Activated CD4-positive, alpha-beta T cell treated with anti-CD3 and anti-CD28 coated beads, Interleukin-2, amount 10 ng/mL, durations not matched to agents 24 days and 14 days (primary cell): Measurements from ENCODE around the gene PARVB. TPM values are rescaled to one million over a fixed set of nuclear protein-coding genes. Genes with fewer than 3 reads are reported as not detected.
"Not testable (repeated sequence)": the region's sequence is repeated elsewhere in the genome, so short reads cannot be mapped to it uniquely, and the experiment has no call there.

ENCODE experiments used
- DNase-seq: peaks from one replicate; pipeline ENCODE4 v3.0.0; 2022
- H3K27ac Mint-ChIP-seq: one replicate; pipeline ENCODE4 v1.8.0; 2022; ENCODE audit warnings: mild to moderate bottlenecking, mixed read lengths
- H3K27me3 Mint-ChIP-seq: one replicate; pipeline ENCODE4 v1.8.0; 2022; ENCODE audit warnings: mixed read lengths
- H3K36me3 Mint-ChIP-seq: one replicate; pipeline ENCODE4 v1.8.0; 2022; ENCODE audit warnings: low read depth, mild to moderate bottlenecking, mixed read lengths
- H3K4me1 Mint-ChIP-seq: one replicate; pipeline ENCODE4 v1.8.0; 2021; ENCODE audit warnings: mixed read lengths
- H3K4me3 Mint-ChIP-seq: one replicate; pipeline ENCODE4 v1.8.0; 2022; ENCODE audit warnings: mild to moderate bottlenecking, moderate library complexity, mixed read lengths
- H3K9me3 Mint-ChIP-seq: one replicate; pipeline ENCODE4 v1.8.0; 2021; ENCODE audit warnings: mixed read lengths
- intact Hi-C: fragments of 100-400 bp; cut with micrococcal nuclease; formaldehyde crosslinking; loops from one replicate; pipeline ENCODE4 v1.15.1; 2023
- total RNA-seq: library from RNA; stranded (reverse); gene quantifications from 2 replicates; pipeline ENCODE4 v1.2.3, GENCODE V29; 2022

PARVB gene
- total RNA-seq, 1 donor from 2014 or later: 112 TPM

- Mint-ChIP-seq H3K27ac (no peak overlapping the region), H3K27me3 (no peaks in the 10 kb centered on the region), H3K4me1 (peaks cover 37% of the 10 kb centered on the region)
Measured at GRCh38 chr22:44042249-44043218, 18.4 kb downstream of the PARVB start.

GRCh38 chr22:44045145-44045544 is 21.0 kb downstream of the PARVB start:
- Mint-ChIP-seq H3K27me3 (no peaks in the 10 kb centered on the region), H3K36me3 (peaks cover 9% of the 10 kb centered on the region), H3K27ac (peak overlapping the region; percentile 76), H3K4me1 (peaks cover 42% of the 10 kb centered on the region), H3K9me3 (no peaks in the 10 kb centered on the region), H3K4me3 (no peak overlapping the region)
- intact Hi-C loops: no loop called here
- DNase-seq: no peak

More at GRCh38 chr22:44042249-44043218, 18.4 kb downstream of the PARVB start:
- DNase-seq: no peak
- H3K36me3 Mint-ChIP-seq: peaks cover 5% of the 10 kb centered on the region
- H3K4me3 Mint-ChIP-seq: no peak overlapping the region
- intact Hi-C loops: no loop called here
- H3K9me3 Mint-ChIP-seq: no peaks in the 10 kb centered on the region

DNA sequence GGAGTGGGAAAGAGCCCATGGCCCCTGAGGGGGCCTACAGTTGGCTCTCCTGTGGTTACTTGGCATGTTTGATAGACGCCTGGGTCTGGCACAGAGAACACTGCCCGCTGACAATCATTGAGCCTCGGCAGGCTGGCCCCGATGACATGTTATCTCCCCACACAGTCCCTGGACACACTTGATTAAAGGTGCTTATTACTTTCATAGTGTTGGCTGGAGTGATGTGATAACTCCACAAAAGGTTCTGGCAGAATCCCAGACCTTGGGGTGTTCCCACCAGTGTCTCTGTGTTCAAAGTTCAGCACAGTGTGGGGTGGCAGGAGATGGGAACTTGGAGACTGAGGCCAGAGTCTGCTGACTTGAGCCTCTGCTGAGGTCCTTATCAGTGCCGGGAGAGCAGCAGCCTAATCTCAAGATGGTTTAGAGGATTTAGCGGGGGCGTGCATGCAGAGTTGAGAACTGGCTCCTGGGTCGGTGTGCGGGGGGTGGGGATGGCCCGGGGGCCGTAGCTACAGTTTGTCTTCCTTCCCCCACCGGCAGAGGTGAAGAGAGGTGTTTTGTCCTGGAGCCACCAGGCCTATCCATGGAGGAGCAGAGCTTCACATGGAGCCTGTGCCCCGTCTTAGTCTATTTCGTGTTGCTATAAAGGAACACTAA is 22.5 kb downstream of the PARVB start:
- DNase-seq: no peak
- Mint-ChIP-seq H3K4me3 (no peak overlapping the region), H3K27me3 (no peaks in the 10 kb centered on the region), H3K27ac (peak overlapping the region; percentile 52), H3K36me3 (peaks cover 12% of the 10 kb centered on the region), H3K4me1 (peaks cover 53% of the 10 kb centered on the region), H3K9me3 (no peaks in the 10 kb centered on the region)
- intact Hi-C loops: no loop called here

- intact Hi-C loops: no loop called here
- peak overlapping the region; percentile 83 for H3K27ac Mint-ChIP-seq
- peaks cover 12% of the 10 kb centered on the region for H3K36me3 Mint-ChIP-seq
- peak overlapping the region; percentile 78 for H3K4me3 Mint-ChIP-seq
- no peaks in the 10 kb centered on the region for H3K27me3 Mint-ChIP-seq
- DNase-seq: peak; percentile 74
- H3K4me1 Mint-ChIP-seq: peaks cover 53% of the 10 kb centered on the region
- no peaks in the 10 kb centered on the region for H3K9me3 Mint-ChIP-seq
Measured at GRCh38 chr22:44047891-44048301, 23.8 kb downstream of the PARVB start.

GRCh38 chr22:44049486-44050231 is 25.6 kb downstream of the PARVB start:
- Mint-ChIP-seq H3K36me3 (peaks cover 12% of the 10 kb centered on the region), H3K4me1 (peaks cover 52% of the 10 kb centered on the region), H3K9me3 (no peaks in the 10 kb centered on the region), H3K4me3 (no peak overlapping the region), H3K27me3 (no peaks in the 10 kb centered on the region), H3K27ac (peak overlapping the region; percentile 64)
- DNase-seq: no peak
- intact Hi-C loops: no loop called here

GRCh38 chr22:44050766-44051355 is 26.8 kb downstream of the PARVB start:
- Mint-ChIP-seq H3K27me3 (no peaks in the 10 kb centered on the region), H3K36me3 (peaks cover 8% of the 10 kb centered on the region), H3K9me3 (no peaks in the 10 kb centered on the region), H3K27ac (no peak overlapping the region), H3K4me1 (peaks cover 42% of the 10 kb centered on the region), H3K4me3 (peak overlapping the region; percentile 41)
- no peak for DNase-seq
- intact Hi-C loops: no loop called here

GRCh38 chr22:44051358-44051757 is 27.3 kb downstream of the PARVB start:
- Mint-ChIP-seq H3K36me3 (peaks cover 8% of the 10 kb centered on the region), H3K27me3 (no peaks in the 10 kb centered on the region), H3K4me1 (peaks cover 42% of the 10 kb centered on the region), H3K9me3 (no peaks in the 10 kb centered on the region), H3K4me3 (peak overlapping the region; percentile 41), H3K27ac (peak overlapping the region; percentile 45)
- intact Hi-C loops: no loop called here
- no peak for DNase-seq

GRCh38 chr22:44051961-44052360 is 27.9 kb downstream of the PARVB start:
- no peak overlapping the region for H3K4me3 Mint-ChIP-seq
- H3K27me3 Mint-ChIP-seq: no peaks in the 10 kb centered on the region
- DNase-seq: no peak
- H3K9me3 Mint-ChIP-seq: no peaks in the 10 kb centered on the region
- intact Hi-C loops: no loop called here
- H3K27ac Mint-ChIP-seq: no peak overlapping the region
- H3K4me1 Mint-ChIP-seq: peaks cover 38% of the 10 kb centered on the region
- peaks cover 8% of the 10 kb centered on the region for H3K36me3 Mint-ChIP-seq

DNA sequence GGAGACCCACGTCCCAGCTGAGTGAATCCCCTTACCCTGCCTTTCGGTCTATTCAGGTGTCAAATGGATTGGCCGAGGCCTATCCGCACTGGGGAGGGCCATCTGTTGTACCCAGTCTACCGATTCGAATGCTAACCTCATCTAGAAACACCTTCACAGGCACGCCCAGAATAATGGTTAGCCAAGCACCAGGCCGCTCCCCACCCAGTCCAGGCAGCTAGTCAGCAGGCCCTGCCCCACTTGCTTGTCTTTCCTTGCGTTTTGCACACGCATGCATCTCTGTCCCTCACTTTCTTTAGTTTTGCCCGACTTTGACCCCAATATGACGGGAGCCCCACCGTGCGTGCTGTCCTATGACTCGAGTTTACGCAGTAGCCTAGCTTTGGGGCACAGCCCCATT is 31.7 kb downstream of the PARVB start:
- intact Hi-C loops: no loop called here
- no peak for DNase-seq
- Mint-ChIP-seq H3K36me3 (peaks cover 18% of the 10 kb centered on the region), H3K4me1 (peaks cover 26% of the 10 kb centered on the region), H3K27me3 (no peaks in the 10 kb centered on the region), H3K27ac (no peak overlapping the region), H3K4me3 (no peak overlapping the region), H3K9me3 (peaks cover 5% of the 10 kb centered on the region)

DNA sequence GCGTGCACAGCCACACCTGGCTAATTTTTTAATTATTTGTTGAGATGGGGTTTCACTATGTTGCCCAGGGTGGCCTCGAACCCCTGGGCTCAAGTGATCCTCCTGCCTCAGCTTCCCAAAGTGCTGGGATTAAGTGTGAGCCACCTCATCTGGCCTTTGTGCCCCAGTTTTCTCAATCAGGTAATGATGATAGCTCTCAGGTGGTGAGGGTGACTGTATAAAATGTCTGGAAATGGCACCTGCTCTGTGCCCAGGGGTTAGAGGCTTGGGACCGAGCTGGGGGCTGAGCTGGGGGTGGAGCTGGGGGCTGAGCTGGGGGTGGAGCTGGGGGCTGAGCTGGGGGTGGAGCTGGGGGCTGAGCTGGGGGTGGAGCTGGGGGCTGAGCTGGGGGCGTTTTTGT is 32.5 kb downstream of the PARVB start:
- H3K9me3 Mint-ChIP-seq, H3K4me3 Mint-ChIP-seq, intact Hi-C loops, DNase-seq, H3K27me3 Mint-ChIP-seq, H3K27ac Mint-ChIP-seq: not testable (repeated sequence)
- H3K4me1 Mint-ChIP-seq: peaks cover 18% of the 10 kb centered on the region
- peaks cover 15% of the 10 kb centered on the region for H3K36me3 Mint-ChIP-seq

GRCh38 chr22:44057401-44057987 is 33.4 kb downstream of the PARVB start:
- H3K4me3 Mint-ChIP-seq: no peak overlapping the region
- intact Hi-C loops: no loop called here
- H3K9me3 Mint-ChIP-seq: peaks cover 5% of the 10 kb centered on the region
- DNase-seq: no peak
- no peak overlapping the region for H3K27ac Mint-ChIP-seq
- H3K4me1 Mint-ChIP-seq: peaks cover 13% of the 10 kb centered on the region
- H3K27me3 Mint-ChIP-seq: no peaks in the 10 kb centered on the region
- peaks cover 18% of the 10 kb centered on the region for H3K36me3 Mint-ChIP-seq

- Mint-ChIP-seq H3K27me3 (no peaks in the 10 kb centered on the region), H3K4me1 (peaks cover 15% of the 10 kb centered on the region), H3K36me3 (peaks cover 17% of the 10 kb centered on the region), H3K27ac (no peak overlapping the region), H3K4me3 (no peak overlapping the region), H3K9me3 (peaks cover 5% of the 10 kb centered on the region)
- DNase-seq: no peak
- intact Hi-C loops: no loop called here
Measured at GRCh38 chr22:44063462-44064371, 39.6 kb downstream of the PARVB start.
